ENCODE data around the gene MUS81.
A peak's percentile ranks its signal among the peaks of the same experiment; 100 is the strongest.
"Not testable (repeated sequence)": the region's sequence is repeated elsewhere in the genome, so short reads cannot be mapped to it uniquely, and the experiment has no call there.

Gene MUS81

DNA sequence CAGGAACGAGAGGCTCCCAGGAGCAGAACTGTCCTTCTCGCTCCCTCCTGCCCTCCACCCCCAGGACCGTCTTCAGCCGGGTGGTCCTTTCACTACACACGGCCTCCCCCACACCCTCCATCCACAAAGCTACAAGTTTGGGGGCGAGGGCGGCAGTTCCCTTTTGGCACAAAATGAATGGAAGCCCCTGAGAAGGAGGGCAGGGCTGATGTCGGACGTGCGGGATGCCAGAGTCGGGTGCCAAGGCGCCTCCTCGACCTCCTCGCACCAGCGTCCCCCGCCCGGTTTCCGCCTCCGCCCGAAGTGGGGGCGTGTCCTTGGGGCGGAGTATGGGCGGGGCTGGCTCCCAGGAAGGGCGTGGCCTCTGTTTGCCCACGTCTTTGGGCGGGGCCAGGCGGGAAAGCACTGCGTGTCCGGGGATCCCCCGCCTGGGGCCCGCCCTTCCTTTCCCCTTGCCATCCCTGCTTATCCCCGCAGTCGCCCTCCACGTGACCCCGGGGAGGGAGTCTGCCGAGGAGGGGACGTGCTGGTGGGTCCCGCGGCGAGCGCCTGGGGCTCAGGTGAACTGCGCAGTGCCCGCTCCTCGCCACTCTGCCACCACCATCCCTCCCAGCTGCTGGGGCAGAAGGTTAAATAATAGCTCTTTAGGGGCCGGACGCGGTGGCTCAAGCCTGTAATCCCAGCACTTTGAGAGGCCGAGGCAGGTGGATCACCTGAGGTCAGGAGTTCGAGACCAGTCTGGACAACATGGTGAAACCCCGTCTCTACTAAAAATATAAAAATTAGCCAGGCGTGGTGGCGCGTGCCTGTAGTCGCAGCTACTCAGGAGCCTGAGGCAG is 13.3 kb downstream of the MUS81 start:
- FAIRE-seq, result peak; percentile 38

DNA sequence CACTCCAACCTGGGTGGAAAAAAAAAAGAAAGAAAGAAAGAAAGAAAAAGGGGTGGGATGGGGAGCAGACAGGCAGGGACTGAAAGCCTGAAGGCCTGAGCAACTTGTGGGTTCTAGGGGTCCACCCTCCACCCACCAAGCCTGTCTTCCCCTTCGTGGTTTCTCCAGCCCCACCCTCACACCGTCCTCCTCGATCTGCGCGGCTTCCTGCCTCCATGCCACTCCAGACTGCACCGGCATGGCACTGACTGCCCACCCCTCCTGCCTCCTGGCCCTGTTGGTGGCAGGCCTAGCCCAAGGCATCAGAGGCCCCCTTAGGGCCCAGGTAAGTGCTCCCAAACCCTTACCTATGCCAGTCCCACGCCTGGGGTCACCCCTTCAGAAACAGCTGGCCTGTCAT is 19.4 kb downstream of the MUS81 start, which contains the start of gene CTSW:
Gene CTSW, plus strand, starts transcription at position 221 of the 400 bp plus-strand sequence. Its CDS starts 18 bp downstream, at position 239.
- no peak for FAIRE-seq

DNA sequence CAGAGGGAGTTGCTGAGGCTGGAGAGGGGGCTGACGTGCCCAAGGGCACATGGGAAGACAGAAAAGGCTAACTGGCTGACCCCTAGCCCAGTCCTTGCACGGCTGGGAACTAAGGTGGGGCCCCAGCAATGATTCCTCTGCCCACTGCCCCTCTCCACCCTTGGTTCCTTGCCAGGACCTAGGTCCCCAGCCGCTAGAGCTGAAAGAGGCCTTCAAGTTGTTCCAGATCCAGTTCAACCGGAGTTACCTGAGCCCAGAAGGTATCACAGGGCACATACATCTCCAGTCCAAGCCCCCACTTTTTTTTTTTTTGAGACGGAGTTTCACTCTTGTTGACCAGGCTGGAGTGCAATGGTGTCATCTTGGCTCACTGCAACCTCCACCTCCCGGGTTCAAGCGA is 19.8 kb downstream of the MUS81 start:
- no peak for FAIRE-seq

DNA sequence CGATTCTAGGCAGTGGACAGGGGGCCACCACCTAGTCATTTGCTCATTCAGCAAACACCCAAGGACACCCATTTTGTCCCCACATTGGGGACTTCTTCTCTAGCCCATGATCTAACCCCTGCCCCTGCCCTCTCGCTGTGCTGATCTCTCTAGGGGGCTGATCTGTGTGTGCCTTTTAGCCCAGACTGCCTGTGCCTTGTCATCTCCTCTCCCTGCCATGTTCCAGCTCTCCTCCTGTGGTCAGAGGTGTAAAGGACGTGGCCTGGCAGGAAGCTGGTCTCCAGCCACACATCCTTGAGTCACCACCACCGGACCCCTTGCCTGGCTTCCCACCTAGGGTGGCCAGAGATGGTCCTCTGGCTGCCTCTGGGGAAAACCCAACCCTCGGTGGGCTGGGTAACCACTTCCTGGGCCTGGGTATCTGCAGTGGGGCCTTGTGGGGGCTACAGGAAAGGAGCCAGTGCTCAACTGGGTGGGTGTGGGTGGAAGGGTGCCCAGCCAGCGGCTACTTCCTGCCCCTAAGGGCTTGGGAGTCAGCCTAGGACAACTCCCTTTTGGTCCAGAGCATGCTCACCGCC is 20.7 kb downstream of the MUS81 start:
- no peak for FAIRE-seq

DNA sequence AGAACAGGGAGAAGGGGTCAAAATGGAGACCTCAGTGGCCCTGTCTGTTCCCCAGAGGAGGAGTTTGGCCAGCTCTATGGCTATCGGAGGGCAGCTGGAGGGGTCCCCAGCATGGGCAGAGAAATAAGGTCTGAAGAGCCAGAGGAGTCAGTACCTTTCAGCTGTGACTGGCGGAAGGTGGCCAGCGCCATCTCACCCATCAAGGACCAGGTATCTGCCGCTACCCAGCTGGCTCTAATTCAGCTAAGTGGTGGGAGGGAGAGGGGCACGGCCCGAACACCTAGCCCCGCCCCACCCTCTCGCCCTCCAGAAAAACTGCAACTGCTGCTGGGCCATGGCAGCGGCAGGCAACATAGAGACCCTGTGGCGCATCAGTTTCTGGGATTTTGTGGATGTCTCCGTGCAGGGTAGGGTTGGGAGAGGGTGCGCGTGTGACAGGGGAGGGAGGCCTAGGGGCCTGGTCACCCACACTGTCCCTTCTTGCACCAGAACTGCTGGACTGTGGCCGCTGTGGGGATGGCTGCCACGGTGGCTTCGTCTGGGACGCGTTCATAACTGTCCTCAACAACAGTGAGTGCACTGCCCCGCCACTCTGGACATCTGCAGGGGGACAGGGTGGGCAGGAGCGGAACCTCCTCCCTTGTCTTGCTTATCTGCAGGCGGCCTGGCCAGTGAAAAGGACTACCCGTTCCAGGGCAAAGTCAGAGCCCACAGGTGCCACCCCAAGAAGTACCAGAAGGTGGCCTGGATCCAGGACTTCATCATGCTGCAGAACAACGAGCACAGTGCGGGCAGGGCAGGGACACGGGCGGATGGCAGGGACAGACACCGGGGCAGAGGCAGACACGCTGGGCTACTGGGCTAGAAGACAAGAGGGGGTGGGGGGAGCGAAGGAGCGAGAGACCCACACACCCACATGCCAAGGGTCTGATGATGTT is 22.2 kb downstream of the MUS81 start:
- FAIRE-seq, result no peak

DNA sequence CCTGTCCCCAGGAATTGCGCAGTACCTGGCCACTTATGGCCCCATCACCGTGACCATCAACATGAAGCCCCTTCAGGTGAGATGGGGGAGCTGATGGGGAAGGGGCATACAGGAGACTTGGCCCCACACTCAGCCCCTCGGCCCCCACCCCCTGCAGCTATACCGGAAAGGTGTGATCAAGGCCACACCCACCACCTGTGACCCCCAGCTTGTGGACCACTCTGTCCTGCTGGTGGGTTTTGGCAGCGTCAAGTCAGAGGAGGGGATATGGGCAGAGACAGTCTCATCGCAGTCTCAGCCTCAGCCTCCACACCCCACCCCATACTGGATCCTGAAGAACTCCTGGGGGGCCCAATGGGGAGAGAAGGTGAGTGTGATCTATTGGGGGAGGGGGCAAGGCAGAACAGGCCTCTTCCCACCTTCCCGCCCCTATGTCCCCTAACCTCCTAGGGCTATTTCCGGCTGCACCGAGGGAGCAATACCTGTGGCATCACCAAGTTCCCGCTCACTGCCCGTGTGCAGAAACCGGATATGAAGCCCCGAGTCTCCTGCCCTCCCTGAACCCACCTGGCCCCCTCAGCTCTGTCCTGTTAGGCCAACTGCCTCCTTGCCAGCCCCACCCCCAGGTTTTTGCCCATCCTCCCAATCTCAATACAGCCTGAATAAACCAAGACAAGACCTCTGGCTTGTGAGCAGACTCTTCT is 23.0 kb downstream of the MUS81 start:
- FAIRE-seq, result no peak

DNA sequence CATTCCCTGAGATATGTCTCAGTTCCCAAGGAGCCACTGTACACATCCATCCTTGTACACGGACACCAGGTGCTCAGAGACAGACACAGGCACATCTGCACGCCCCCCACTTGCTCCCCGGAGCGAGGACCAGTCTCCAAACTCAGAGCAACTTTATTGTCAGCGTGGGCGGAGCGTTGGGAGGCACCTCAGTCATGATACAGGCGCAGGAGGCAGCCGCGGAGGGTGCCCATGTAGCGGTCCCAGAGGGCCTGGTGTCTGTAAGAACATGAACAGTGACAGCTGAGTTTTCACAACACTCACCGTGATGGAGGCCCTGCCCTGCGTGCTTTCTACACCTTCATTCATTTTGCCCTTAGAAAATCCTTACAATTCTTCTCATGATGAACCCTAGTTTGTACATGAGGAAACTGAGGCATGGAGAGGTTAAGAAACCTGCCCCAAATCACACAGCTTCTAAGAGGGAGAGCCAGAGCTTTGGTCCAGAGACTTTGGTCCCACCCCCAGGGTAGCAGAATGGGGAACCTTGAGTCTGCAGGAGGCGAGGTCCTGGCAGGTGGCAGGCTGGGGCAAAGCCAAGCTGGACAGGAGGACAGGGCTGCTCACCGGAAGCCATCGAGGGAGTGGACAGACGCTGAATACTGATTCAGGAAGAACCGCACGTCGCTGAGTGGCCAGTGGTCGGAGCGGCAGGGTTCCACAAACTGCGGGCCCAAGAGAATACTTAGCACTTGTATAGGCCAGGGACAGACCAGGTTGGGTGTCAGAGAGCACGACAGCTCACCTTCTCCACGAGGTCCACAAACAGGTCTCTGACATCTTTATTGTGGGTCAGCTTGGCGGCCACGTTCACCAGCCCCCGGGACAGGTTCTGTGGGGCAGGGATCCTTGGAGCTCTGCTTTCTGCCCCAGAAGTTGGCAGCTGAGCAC is 23.8 kb downstream of the MUS81 start:
- FAIRE-seq, result no peak

DNA sequence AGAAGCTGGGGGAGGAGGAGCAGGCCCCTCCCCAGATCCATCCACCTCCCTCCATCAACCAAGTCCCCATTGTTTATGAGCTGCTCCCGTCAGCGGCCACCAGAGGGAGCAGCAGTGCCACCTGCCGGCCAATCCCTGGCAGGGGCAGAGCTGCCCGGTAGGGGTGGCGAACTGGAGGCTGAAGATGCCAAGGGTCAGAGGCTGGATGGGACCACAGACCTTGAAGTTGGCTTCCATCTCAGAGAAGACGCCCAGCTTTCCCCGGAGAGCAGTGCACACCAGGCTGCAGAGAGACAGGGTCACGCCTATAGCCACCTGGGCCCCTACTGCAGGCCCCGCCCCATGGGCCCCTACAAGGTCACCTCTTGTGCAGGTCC is 24.5 kb downstream of the MUS81 start:
- FAIRE-seq, result no peak

DNA sequence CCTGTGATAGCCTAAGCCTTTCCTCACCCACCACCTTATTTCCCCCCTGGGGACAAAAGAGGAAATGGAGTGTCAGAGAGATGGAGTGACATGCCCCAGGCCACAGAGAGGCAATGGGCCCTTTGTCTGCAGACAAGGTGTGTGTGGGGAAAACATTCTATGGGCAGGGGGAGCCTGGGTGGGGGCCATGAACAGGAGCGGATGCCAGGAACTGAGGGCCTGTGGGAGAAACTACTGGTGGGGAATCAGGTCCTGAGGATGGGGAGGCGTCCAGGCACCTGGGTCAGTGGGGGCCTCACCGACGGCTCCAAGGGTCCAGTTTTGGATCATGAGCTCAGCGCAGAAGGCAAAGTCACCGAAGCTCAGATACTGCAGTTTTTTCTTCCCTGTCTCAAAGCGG is 25.0 kb downstream of the MUS81 start:
- no peak for FAIRE-seq

DNA sequence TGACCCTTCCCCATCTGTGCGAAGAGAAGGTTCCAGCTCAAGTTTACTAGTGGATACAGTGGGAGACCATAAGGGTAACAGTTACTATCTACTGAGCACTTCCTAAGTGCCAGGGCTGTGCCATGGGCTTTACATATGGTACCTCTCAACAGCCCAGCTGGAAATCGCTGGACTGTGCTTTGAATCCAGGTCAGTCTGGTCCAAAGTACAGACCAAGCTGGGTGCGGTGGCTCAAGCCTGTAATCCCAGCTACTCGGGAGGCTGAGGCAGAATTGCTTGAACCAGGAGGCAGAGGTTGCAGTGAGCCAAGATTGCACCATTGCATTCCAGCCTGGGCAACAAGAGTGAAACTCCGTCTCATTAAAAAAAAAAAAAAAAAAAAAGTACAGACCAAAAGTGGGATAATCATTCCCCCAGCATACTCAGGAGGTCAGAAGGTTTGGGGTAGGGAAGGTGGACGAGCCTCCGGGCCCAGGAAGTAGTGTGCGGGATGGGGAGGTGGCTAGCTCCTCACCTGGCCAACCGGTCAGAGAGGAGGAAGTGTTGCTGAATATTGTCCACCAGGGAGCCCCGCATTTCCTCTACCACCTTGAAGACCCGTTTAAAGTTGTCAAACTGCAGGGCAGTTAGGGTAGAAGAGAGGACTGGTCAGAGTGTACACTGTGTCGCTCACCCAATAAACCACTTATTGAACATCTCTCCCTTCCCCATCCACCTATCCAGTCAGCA is 25.7 kb downstream of the MUS81 start:
- FAIRE-seq, result no peak

DNA sequence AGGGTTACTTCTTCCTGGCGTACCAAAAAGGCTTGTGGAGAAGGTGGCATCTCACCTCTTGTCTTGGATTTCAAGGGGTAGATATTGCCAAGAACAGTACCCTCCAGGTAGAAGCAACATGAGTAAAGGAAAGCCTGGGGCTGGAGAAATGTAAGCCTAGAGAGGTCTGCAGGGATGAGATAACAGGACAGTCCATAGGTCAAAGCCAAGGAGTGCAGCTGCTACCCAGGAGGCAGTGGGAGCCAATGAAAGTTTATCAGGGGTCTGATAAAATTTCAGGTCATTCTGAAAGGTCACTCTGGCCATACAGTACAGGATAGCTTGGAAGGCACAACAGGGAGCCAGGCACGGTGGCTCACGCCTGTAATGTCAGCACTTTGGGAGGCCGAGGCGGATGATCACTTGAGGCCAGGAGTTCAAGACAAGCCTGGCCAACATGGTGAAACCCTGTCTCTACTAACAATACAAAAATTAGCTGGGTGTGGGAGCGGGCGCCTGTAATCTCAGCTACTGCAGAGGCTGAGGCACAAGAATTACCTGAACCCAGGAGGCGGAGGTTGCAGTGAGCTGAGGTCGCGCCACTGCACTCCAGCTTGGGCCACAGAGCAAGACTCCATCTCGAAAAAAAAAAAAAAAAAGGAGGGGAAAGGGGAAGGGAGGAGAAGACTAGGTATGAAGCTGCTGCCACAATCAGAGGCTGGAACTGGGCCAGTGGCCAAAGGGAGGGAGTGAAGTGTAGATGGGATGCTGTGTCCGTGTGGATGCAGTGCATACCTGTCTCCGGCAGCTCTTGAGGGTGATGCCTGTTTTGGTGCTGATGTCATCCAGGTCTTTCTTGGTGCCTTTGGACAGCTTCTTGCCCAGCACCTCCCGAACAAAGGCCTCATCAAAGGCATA is 26.8 kb downstream of the MUS81 start:
- FAIRE-seq, result no peak

DNA sequence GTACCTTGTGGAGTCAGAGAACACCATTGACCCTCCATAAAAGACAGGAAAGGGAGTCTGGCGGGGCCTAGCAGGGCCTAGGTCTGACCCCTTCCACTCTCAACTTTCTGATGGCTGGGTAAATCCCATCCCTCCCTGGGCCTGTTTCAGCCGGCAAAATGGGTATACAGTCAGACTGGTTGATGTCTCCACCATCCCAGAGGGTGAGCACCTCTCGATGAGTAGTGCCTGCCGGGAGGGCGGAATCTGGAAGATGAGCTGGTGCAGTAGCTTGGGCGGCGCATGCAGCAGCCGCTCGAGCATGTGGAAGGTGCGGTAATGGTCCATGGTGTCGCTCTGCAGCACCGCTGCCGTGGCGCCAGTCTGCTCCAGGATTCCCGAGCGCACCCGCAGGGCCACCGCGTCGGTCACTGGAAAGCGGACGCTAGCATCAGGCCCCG is 27.5 kb downstream of the MUS81 start:
- FAIRE-seq, result no peak

DNA sequence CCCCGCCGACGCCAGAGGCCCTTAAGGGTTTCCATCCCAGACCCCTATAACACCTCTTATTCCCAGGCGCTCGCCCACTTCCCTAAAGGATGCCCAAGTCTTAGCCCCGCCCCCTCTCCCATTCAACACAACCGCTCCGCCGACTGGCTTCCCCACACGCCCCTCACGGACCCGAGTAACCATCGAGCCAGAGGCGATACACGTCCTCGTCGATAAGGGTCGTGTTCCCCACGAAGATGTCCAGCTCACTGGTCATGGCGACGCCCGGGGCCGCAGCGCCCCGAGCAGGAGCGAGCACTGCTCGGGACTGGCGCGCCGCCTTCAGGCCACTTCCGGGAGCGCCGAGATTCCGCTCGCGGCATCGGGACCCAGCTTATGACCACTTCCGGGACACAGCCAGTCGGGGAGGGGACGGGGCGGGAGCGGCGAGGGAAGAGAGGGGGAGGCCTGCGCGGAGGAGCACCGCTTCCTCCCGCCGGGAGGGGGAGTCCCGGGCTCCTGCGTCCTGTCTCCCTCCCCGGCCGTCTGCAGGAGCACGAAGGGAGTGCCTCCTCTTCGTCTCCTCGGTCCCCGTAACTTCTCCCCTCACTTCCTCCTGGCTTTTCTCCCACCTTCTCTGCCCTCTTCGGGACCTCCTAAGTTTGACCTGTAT is 28.1 kb downstream of the MUS81 start, which contains the start of gene FIBP:
Gene FIBP, minus strand, starts transcription at position 309 of the 652 bp plus-strand sequence. Its CDS starts 53 bp downstream, at position 256.
- no peak for FAIRE-seq

DNA sequence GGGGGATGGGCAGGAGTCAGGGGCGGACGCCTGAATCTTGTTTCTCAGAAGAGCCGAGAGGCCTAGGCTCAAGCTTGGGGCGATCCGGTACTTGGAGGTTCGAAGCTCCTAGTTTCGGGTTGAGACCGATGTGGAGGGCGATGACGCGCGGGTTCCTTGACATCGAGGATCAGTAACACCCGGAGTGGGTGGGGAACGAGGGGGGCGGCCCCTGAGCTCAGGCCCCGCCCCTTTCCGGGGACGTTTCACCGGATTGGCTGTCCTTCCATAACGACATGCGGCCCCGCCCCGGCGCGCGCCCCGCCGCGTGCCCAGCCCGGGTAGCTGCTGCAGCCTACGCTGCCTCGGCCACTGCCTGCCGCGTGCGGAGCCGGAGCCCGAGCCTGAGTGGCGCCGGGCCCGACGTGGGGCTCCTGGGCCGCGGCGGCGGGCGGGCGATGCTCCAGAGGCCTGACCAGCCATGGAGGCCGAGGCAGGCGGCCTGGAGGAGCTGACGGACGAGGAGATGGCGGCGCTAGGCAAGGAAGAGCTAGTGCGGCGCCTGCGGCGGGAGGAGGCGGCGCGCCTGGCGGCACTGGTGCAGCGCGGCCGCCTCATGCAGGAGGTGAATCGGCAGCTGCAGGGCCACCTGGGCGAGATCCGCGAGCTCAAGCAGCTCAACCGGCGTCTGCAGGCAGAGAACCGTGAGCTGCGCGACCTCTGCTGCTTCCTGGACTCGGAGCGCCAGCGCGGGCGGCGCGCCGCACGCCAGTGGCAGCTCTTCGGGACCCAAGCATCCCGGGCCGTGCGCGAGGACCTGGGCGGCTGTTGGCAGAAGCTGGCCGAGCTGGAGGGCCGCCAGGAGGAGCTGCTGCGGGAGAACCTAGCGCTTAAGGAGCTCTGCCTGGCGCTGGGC is 30.3 kb downstream of the MUS81 start, which contains the start of gene CCDC85B:
Gene CCDC85B, plus strand, starts transcription at position 350 of the 895 bp plus-strand sequence. Its CDS starts 111 bp downstream, at position 461.
- no peak for FAIRE-seq

DNA sequence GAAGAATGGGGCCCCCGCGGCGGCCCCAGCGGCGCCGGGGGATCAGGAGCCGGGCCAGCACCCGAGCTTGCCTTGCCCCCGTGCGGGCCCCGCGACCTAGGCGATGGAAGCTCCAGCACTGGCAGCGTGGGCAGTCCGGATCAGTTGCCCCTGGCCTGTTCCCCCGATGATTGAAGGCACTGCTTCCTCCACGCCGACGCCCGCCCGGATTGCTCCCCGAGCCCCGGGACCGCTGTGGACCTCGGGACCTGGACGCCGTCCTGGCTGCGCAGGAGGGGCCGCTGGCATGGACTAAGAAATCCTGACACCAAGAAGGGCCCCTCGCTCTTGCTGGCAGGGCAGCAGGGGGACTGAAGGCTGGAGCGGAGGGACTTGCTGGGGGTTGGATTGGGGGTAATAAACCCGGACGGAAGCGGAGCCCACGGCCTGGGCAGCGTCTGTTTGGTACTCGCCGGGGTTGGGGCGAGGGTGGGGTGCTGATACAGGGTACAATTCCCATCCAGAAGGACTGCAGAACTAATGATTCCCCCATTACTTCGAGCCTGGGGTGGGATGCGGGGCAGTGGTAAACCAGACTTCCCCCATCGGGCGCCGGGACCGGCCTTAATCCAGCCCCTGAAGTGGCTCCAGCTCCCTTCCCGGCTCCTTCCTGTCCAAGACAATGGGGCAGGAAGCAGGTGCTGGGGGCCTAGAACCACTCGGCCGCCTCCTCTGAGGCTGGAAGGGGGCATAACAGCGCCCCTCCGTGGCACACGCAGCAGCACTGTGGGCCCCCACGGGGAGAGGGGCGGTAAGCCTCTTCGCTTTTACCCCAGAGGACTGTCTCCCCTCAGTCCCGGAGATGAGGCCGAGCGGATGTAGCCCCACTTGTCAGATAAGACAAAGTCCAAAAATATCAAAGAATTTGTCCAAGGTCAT is 31.2 kb downstream of the MUS81 start:
- FAIRE-seq, result no peak

DNA sequence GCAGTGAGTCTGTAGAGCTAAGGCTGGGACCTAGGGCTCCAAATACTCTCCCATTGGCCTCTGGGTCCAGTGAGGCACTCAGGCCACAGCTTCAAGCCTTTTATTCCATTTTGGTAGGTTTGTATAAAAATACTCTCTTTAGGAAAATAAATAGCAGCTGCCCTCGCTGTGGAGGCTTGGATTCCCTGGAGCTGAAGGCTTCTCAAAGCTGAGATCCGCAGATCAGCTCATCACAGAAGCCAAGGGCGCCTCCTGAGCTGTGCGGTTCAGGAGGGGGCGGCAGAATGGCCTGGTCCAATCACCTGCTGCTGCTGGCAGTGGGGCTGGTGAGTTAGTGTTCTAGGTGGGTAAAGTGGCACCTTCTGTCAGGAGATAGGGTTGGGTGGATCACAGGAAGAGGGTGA is 31.9 kb downstream of the MUS81 start:
- not testable (repeated sequence) for FAIRE-seq
